Left forelimb (tissue), 1 donor: Measurements from ENCODE around the gene ZNF138.
"Not testable (repeated sequence)": the region's sequence is repeated elsewhere in the genome, so short reads cannot be mapped to it uniquely, and the experiment has no call there.

Source experiments
- DNase-seq: peaks from one replicate; pipeline ENCODE4 v3.0.0-alpha.2; 2018; ENCODE audit warnings: low spot score

ZNF138 gene

GRCh38 chr7:64794171-64794844 is at the start of gene ZNF138:
Gene ZNF138, plus strand, starts transcription at chr7:64794428. Its CDS starts 141 bp downstream, at chr7:64794569.
- DNase-seq, result peak; percentile 97

GRCh38 chr7:64744680-64745079 is 49.5 kb upstream of the ZNF138 start:
- no peak for DNase-seq

GRCh38 chr7:64747802-64748201 is 46.4 kb upstream of the ZNF138 start:
- no peak for DNase-seq

- DNase-seq, result no peak
Observed at GRCh38 chr7:64753032-64753431, 41.2 kb upstream of the ZNF138 start.

- DNase-seq, result no peak
Observed at GRCh38 chr7:64755865-64756264, 38.4 kb upstream of the ZNF138 start.

- no peak for DNase-seq
Observed at GRCh38 chr7:64758151-64758550, 36.1 kb upstream of the ZNF138 start.

GRCh38 chr7:64768824-64769223 is 25.4 kb upstream of the ZNF138 start:
- DNase-seq, result no peak

GRCh38 chr7:64774204-64774842 is 19.9 kb upstream of the ZNF138 start:
- no peak for DNase-seq

- no peak for DNase-seq
Observed at GRCh38 chr7:64775289-64775688, 18.9 kb upstream of the ZNF138 start.

- DNase-seq, result not testable (repeated sequence)
Observed at GRCh38 chr7:64784842-64785241, 9.4 kb upstream of the ZNF138 start.

GRCh38 chr7:64787295-64787694 is 6.9 kb upstream of the ZNF138 start:
- DNase-seq, result no peak

GRCh38 chr7:64789241-64789640 is 5.0 kb upstream of the ZNF138 start:
- DNase-seq, result not testable (repeated sequence)

- DNase-seq, result no peak
Observed at GRCh38 chr7:64793106-64793755, 997 bp upstream of the ZNF138 start.

- DNase-seq, result no peak
Observed at GRCh38 chr7:64795176-64795575, 948 bp downstream of the ZNF138 start.

- DNase-seq, result not testable (repeated sequence)
Observed at GRCh38 chr7:64799169-64799568, 4.9 kb downstream of the ZNF138 start.

- no peak for DNase-seq
Observed at GRCh38 chr7:64802699-64803098, 8.5 kb downstream of the ZNF138 start.

- DNase-seq, result no peak
Observed at GRCh38 chr7:64807731-64808365, 13.6 kb downstream of the ZNF138 start.

GRCh38 chr7:64811767-64812166 is 17.5 kb downstream of the ZNF138 start:
- no peak for DNase-seq

- no peak for DNase-seq
Observed at GRCh38 chr7:64830926-64831325, 36.7 kb downstream of the ZNF138 start.

GRCh38 chr7:64832136-64832535 is 37.9 kb downstream of the ZNF138 start:
- DNase-seq, result no peak

- no peak for DNase-seq
Observed at GRCh38 chr7:64834989-64835388, 40.8 kb downstream of the ZNF138 start.

- DNase-seq, result not testable (repeated sequence)
Observed at GRCh38 chr7:64835856-64836255, 41.6 kb downstream of the ZNF138 start.

- DNase-seq, result not testable (repeated sequence)
Observed at GRCh38 chr7:64838051-64838450, 43.8 kb downstream of the ZNF138 start.
